Measurements from ENCODE around the gene NEO1.

DNA sequence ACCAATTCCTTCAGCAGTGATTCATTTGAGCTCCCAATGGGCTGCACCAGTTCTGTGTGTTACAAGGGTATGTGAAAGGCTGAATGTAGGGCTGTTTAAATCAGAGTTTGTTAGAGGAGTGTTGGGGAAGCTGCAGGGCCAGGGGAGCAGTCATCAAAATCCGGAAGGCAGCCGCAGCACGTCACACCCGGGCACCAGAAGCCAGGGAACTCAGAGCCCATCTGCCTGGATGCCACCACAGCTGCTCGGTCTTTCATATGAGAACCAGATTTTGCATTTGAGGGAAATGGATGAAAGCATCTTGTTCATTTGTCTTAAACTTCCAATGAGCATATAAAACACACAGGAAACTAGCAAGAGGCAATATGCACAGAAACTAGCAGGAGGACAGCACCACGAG lies 24.2 kb upstream of the NEO1 start:
- TF ChIP-seq CTCF (IDR thresholded peaks at IDR 0.05 in 2 of 3, conservative IDR thresholded peaks at IDR 0.05 in 1 of 3; ENCODE audit: insufficient read depth in 2 of 3, low read depth in 1 of 3, low read length in 3 of 3), result no peak
- TF ChIP-seq POLR2AphosphoS5 (IDR thresholded peaks at IDR 0.05; ENCODE audit: control insufficient read depth, insufficient read depth, low read depth, low read length), result no peak
- TF ChIP-seq ZNF121 (CRISPR knock-in tag; conservative IDR thresholded peaks at IDR 0.05), result no peak
- no peak for TF ChIP-seq MEF2A (IDR thresholded peaks at IDR 0.05; ENCODE audit: control insufficient read depth, low read depth, low read length)
- no peak for TF ChIP-seq MED1 (CRISPR knock-in tag; IDR thresholded peaks at IDR 0.05; ENCODE audit: borderline replicate concordance)
- TF ChIP-seq CHD2 (IDR thresholded peaks at IDR 0.05; ENCODE audit: low read depth, low read length), result no peak
- TF ChIP-seq SP2 (IDR thresholded peaks at IDR 0.05; ENCODE audit: extremely low read depth, low read depth, low read length, poor library complexity, severe bottlenecking), result no peak
- no peak for TF ChIP-seq USF1 (CRISPR knock-in tag; IDR thresholded peaks at IDR 0.05)
